ENCODE data around the gene EHMT1.

The EHMT1 gene

DNA sequence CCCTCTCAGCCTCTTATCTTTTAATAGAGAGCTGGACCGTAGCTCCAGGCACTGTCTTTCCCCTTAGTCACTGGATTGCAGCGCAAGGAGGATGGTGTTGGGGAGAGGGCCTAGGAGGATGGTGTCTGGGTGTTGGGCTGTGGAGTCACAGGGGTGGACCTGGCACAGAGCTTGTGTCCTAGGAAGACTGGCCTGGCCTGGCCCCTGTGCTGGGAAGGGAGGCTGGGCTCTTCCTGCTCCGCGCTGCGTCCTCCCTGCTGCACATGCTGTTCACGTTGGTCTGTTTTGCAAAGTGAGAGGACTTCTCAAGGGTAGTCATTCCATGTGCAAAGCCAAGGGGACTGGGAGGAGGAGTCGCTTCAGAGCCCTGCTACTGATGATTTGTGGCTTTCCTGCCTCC, 123.9 kb downstream of the EHMT1 start:
- H2AFZ ChIP-seq (ENCODE audit: low read length) = no peak overlapping the region
- peaks cover 63% of the 10 kb centered on the region for H3K36me3 ChIP-seq (ENCODE audit: insufficient read depth, low read length)
- no peaks in the 10 kb centered on the region for H4K20me1 ChIP-seq (ENCODE audit: insufficient read depth, low read length)
- H3K9ac ChIP-seq (ENCODE audit: low read length) = no peak overlapping the region
- H3K9me2 ChIP-seq (ENCODE audit: low read depth, low read length) = no peaks in the 10 kb centered on the region
- H3K9me3 ChIP-seq (ENCODE audit: low read length) = no peaks in the 10 kb centered on the region
- no peak overlapping the region for H3K27ac ChIP-seq (ENCODE audit: low read depth, low read length, poor library complexity, severe bottlenecking)
- peaks cover 50% of the 10 kb centered on the region for H3K4me1 ChIP-seq (ENCODE audit: insufficient read depth, low read length, severe bottlenecking)
- no peak overlapping the region for H3K4me2 ChIP-seq (ENCODE audit: low read length)
- no peaks in the 10 kb centered on the region for H3K27me3 ChIP-seq (ENCODE audit: insufficient read depth, low read length)
- H3K4me3 ChIP-seq (ENCODE audit: low read depth, low read length, poor library complexity, severe bottlenecking) = no peak overlapping the region
- H3F3A ChIP-seq (ENCODE audit: insufficient read depth, low read length) = no peaks in the 10 kb centered on the region
- no peak for TF ChIP-seq EZH2 (IDR thresholded peaks at IDR 0.05; ENCODE audit: borderline replicate concordance, low read length)
- TF ChIP-seq, protein P1, sequence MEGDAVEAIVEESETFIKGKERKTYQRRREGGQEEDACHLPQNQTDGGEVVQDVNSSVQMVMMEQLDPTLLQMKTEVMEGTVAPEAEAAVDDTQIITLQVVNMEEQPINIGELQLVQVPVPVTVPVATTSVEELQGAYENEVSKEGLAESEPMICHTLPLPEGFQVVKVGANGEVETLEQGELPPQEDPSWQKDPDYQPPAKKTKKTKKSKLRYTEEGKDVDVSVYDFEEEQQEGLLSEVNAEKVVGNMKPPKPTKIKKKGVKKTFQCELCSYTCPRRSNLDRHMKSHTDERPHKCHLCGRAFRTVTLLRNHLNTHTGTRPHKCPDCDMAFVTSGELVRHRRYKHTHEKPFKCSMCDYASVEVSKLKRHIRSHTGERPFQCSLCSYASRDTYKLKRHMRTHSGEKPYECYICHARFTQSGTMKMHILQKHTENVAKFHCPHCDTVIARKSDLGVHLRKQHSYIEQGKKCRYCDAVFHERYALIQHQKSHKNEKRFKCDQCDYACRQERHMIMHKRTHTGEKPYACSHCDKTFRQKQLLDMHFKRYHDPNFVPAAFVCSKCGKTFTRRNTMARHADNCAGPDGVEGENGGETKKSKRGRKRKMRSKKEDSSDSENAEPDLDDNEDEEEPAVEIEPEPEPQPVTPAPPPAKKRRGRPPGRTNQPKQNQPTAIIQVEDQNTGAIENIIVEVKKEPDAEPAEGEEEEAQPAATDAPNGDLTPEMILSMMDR (IDR thresholded peaks at IDR 0.05; ENCODE audit: low read length) = no peak
- H3K79me2 ChIP-seq (ENCODE audit: insufficient read depth, low read length) = 0 out of 2 replicates have a peak, but pooled peaks cover 3% of the 10 kb centered on the region

DNA sequence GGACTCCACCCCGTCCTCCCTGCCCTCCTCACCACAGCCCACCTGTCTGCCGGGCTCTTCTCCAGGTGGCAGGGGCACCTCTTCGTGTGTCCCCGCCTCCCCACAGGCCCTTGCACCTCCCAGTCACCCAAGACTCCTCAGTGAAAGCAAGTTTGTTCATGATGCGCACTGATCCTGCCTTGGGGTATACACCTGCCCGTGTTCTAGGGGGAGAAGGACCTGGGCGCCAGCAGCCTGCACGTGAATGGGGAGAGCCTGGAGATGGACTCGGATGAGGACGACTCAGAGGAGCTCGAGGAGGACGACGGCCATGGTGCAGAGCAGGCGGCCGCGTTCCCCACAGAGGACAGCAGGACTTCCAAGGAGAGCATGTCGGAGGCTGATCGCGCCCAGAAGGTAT, 124.9 kb downstream of the EHMT1 start:
- TF ChIP-seq, protein P1 (IDR thresholded peaks at IDR 0.05; ENCODE audit: low read length) = no peak
- TF ChIP-seq EZH2 (IDR thresholded peaks at IDR 0.05; ENCODE audit: borderline replicate concordance, low read length) = no peak

DNA sequence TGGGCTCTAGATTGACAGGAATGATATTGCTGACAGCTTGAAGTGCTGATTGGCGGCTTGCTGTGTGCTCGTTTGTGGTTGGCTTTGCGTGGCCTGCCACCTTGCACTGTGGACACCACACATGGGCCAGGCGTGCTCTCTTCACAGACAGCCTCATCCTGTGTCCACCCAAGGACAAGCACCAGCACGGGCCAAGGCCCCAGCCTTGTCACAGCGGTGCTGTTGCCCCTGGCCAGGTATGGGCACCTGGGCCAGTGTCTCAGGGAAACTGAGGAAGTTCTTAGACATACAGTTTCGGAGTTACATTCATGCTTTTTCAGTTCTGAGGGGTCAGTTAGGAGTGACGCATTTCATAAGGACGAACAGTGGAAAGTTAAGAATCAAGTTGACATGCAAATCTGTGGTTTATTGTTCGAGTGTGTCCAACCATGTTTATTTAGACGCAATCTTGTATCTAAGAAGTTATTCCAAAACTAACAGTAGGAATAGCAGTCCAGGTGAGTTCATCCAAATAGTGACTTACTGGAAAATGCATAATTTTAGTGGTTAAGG, 125.9 kb downstream of the EHMT1 start:
- peaks cover 72% of the 10 kb centered on the region for H3K36me3 ChIP-seq (ENCODE audit: insufficient read depth, low read length)
- TF ChIP-seq EZH2 (IDR thresholded peaks at IDR 0.05; ENCODE audit: borderline replicate concordance, low read length) = no peak
- TF ChIP-seq, protein P1 (IDR thresholded peaks at IDR 0.05; ENCODE audit: low read length) = no peak
- H3K4me1 ChIP-seq (ENCODE audit: insufficient read depth, low read length, severe bottlenecking) = peaks cover 30% of the 10 kb centered on the region
- no peaks in the 10 kb centered on the region for H3K27me3 ChIP-seq (ENCODE audit: insufficient read depth, low read length)
- H4K20me1 ChIP-seq (ENCODE audit: insufficient read depth, low read length) = no peaks in the 10 kb centered on the region
- no peak overlapping the region for H2AFZ ChIP-seq (ENCODE audit: low read length)
- H3K9me2 ChIP-seq (ENCODE audit: low read depth, low read length) = no peaks in the 10 kb centered on the region
- no peaks in the 10 kb centered on the region for H3K9me3 ChIP-seq (ENCODE audit: low read length)
- 0 out of 2 replicates have a peak, but pooled peaks cover 3% of the 10 kb centered on the region for H3K79me2 ChIP-seq (ENCODE audit: insufficient read depth, low read length)
- peak overlapping the region; percentile 55 for H3K27ac ChIP-seq (ENCODE audit: low read depth, low read length, poor library complexity, severe bottlenecking)
- no peak overlapping the region for H3K9ac ChIP-seq (ENCODE audit: low read length)
- H3F3A ChIP-seq (ENCODE audit: insufficient read depth, low read length) = no peaks in the 10 kb centered on the region
- H3K4me3 ChIP-seq (ENCODE audit: low read depth, low read length, poor library complexity, severe bottlenecking) = no peak overlapping the region
- peak overlapping the region; percentile 30; the same call in 1 of the 2 replicates for H3K4me2 ChIP-seq (ENCODE audit: low read length)

More for the DNA sequence above, 124.9 kb downstream of the EHMT1 start:
- H3K27ac ChIP-seq (ENCODE audit: low read depth, low read length, poor library complexity, severe bottlenecking) = peak overlapping the region; percentile 55
- peaks cover 40% of the 10 kb centered on the region for H3K4me1 ChIP-seq (ENCODE audit: insufficient read depth, low read length, severe bottlenecking)
- no peaks in the 10 kb centered on the region for H3K9me2 ChIP-seq (ENCODE audit: low read depth, low read length)
- no peak overlapping the region for H3K9ac ChIP-seq (ENCODE audit: low read length)
- peaks cover 69% of the 10 kb centered on the region for H3K36me3 ChIP-seq (ENCODE audit: insufficient read depth, low read length)
- no peak overlapping the region for H3K4me3 ChIP-seq (ENCODE audit: low read depth, low read length, poor library complexity, severe bottlenecking)
- no peaks in the 10 kb centered on the region for H4K20me1 ChIP-seq (ENCODE audit: insufficient read depth, low read length)
- H2AFZ ChIP-seq (ENCODE audit: low read length) = no peak overlapping the region
- H3K9me3 ChIP-seq (ENCODE audit: low read length) = no peaks in the 10 kb centered on the region
- H3K4me2 ChIP-seq (ENCODE audit: low read length) = no peak overlapping the region
- H3K79me2 ChIP-seq (ENCODE audit: insufficient read depth, low read length) = 0 out of 2 replicates have a peak, but pooled peaks cover 3% of the 10 kb centered on the region
- H3F3A ChIP-seq (ENCODE audit: insufficient read depth, low read length) = no peaks in the 10 kb centered on the region
- H3K27me3 ChIP-seq (ENCODE audit: insufficient read depth, low read length) = no peaks in the 10 kb centered on the region

All from OCI-LY1 (cell line).